Measurements from ENCODE around the gene NINL.
"Not testable (repeated sequence)": the region's sequence is repeated elsewhere in the genome, so short reads cannot be mapped to it uniquely, and the experiment has no call there.

The NINL gene

GRCh38 chr20:25508083-25508770, 77.1 kb downstream of the NINL start:
- Histone ChIP-seq H3K4me1 (ENCODE audit: control insufficient read depth, low read depth, low read length) (no peaks in the 10 kb centered on the region), H3K27ac (ENCODE audit: low read depth, low read length) (no peak overlapping the region), H3K9ac (ENCODE audit: low read length) (no peak overlapping the region), H3K4ac (ENCODE audit: low read depth, low read length) (no peak overlapping the region), H3K18ac (ENCODE audit: low read length) (no peak overlapping the region), H2BK120ac (ENCODE audit: low read depth, low read length) (no peak overlapping the region), H3K23ac (ENCODE audit: low read length) (no peak overlapping the region), H4K5ac (ENCODE audit: low read length) (no peak overlapping the region), H4K8ac (ENCODE audit: low read depth, low read length) (no peak overlapping the region), H3K36me3 (ENCODE audit: control insufficient read depth, insufficient read depth, low read length) (peaks cover 9% of the 10 kb centered on the region), H3K4me2 (ENCODE audit: low read length) (no peak overlapping the region), H3K4me3 (ENCODE audit: low read length) (no peak overlapping the region), H3K56ac (ENCODE audit: low read length) (no peak overlapping the region), H3K79me2 (ENCODE audit: control insufficient read depth, insufficient read depth, low read length) (no peaks in the 10 kb centered on the region), H3K79me1 (ENCODE audit: low read length) (no peaks in the 10 kb centered on the region), H3K27me3 (ENCODE audit: insufficient read depth, low read length, poor library complexity) (no peaks in the 10 kb centered on the region), H2AK5ac (ENCODE audit: low read length) (no peak overlapping the region), H2BK15ac (replicated peaks; ENCODE audit: low read depth) (no peak overlapping the region), H2BK5ac (ENCODE audit: low read length) (no peak overlapping the region)
- no peak for DNase-seq
- WGBS (ENCODE audit: extremely low coverage, insufficient coverage, low lambda C conversion rate), result no CpG with 5 or more reads among the region's 10 CpGs

- Histone ChIP-seq H3K4me2 (ENCODE audit: low read length) (no peak overlapping the region), H3K4ac (ENCODE audit: low read depth, low read length) (no peak overlapping the region), H3K27ac (ENCODE audit: low read depth, low read length) (no peak overlapping the region), H2BK5ac (ENCODE audit: low read length) (no peak overlapping the region), H3K27me3 (ENCODE audit: insufficient read depth, low read length, poor library complexity) (no peaks in the 10 kb centered on the region), H2BK120ac (ENCODE audit: low read depth, low read length) (no peak overlapping the region), H3K36me3 (ENCODE audit: control insufficient read depth, insufficient read depth, low read length) (peaks cover 7% of the 10 kb centered on the region), H4K8ac (ENCODE audit: low read depth, low read length) (no peak overlapping the region), H3K18ac (ENCODE audit: low read length) (no peak overlapping the region), H3K56ac (ENCODE audit: low read length) (no peak overlapping the region), H3K23ac (ENCODE audit: low read length) (no peak overlapping the region), H4K5ac (ENCODE audit: low read length) (no peak overlapping the region), H3K79me1 (ENCODE audit: low read length) (no peaks in the 10 kb centered on the region), H2AK5ac (ENCODE audit: low read length) (no peak overlapping the region), H3K4me3 (ENCODE audit: low read length) (no peak overlapping the region), H3K4me1 (ENCODE audit: control insufficient read depth, low read depth, low read length) (no peaks in the 10 kb centered on the region), H3K79me2 (ENCODE audit: control insufficient read depth, insufficient read depth, low read length) (no peaks in the 10 kb centered on the region), H2BK15ac (replicated peaks; ENCODE audit: low read depth) (no peak overlapping the region), H3K9ac (ENCODE audit: low read length) (no peak overlapping the region)
- no CpG with 5 or more reads among the region's 8 CpGs for whole genome bisulfite sequencing (ENCODE audit: extremely low coverage, insufficient coverage, low lambda C conversion rate)
- no peak for DNase-seq
These were observed 77.8 kb downstream of the NINL start for GRCh38 chr20:25507385-25508082.

- WGBS (ENCODE audit: extremely low coverage, insufficient coverage, low lambda C conversion rate), result no CpG with 5 or more reads among the region's 15 CpGs
- H3K18ac ChIP-seq (ENCODE audit: low read length), result no peak overlapping the region
- H2AK5ac ChIP-seq (ENCODE audit: low read length), result no peak overlapping the region
- H3K79me2 ChIP-seq (ENCODE audit: control insufficient read depth, insufficient read depth, low read length), result no peaks in the 10 kb centered on the region
- H3K36me3 ChIP-seq (ENCODE audit: control insufficient read depth, insufficient read depth, low read length), result peaks cover 6% of the 10 kb centered on the region
- H3K4me2 ChIP-seq (ENCODE audit: low read length), result no peak overlapping the region
- H2BK5ac ChIP-seq (ENCODE audit: low read length), result no peak overlapping the region
- no peak overlapping the region for H3K27ac ChIP-seq (ENCODE audit: low read depth, low read length)
- no peaks in the 10 kb centered on the region for H3K79me1 ChIP-seq (ENCODE audit: low read length)
- no peaks in the 10 kb centered on the region for H3K4me1 ChIP-seq (ENCODE audit: control insufficient read depth, low read depth, low read length)
- H3K4me3 ChIP-seq (ENCODE audit: low read length), result no peak overlapping the region
- no peak overlapping the region for H2BK15ac ChIP-seq (replicated peaks; ENCODE audit: low read depth)
- H3K23ac ChIP-seq (ENCODE audit: low read length), result no peak overlapping the region
- H3K9ac ChIP-seq (ENCODE audit: low read length), result no peak overlapping the region
- H3K56ac ChIP-seq (ENCODE audit: low read length), result no peak overlapping the region
- H4K5ac ChIP-seq (ENCODE audit: low read length), result no peak overlapping the region
- H3K27me3 ChIP-seq (ENCODE audit: insufficient read depth, low read length, poor library complexity), result no peaks in the 10 kb centered on the region
- H3K4ac ChIP-seq (ENCODE audit: low read depth, low read length), result no peak overlapping the region
- H2BK120ac ChIP-seq (ENCODE audit: low read depth, low read length), result no peak overlapping the region
- DNase-seq, result no peak
- no peak overlapping the region for H4K8ac ChIP-seq (ENCODE audit: low read depth, low read length)
These were observed 80.8 kb downstream of the NINL start for GRCh38 chr20:25504366-25505135.

- Histone ChIP-seq H3K4me3 (ENCODE audit: low read length) (no peak overlapping the region), H2BK15ac (replicated peaks; ENCODE audit: low read depth) (no peak overlapping the region), H3K79me2 (ENCODE audit: control insufficient read depth, insufficient read depth, low read length) (no peaks in the 10 kb centered on the region), H2AK5ac (ENCODE audit: low read length) (no peak overlapping the region), H2BK120ac (ENCODE audit: low read depth, low read length) (no peak overlapping the region), H4K5ac (ENCODE audit: low read length) (no peak overlapping the region), H3K4me1 (ENCODE audit: control insufficient read depth, low read depth, low read length) (no peaks in the 10 kb centered on the region), H3K4me2 (ENCODE audit: low read length) (no peak overlapping the region), H3K27me3 (ENCODE audit: insufficient read depth, low read length, poor library complexity) (no peaks in the 10 kb centered on the region), H3K4ac (ENCODE audit: low read depth, low read length) (no peak overlapping the region), H3K79me1 (ENCODE audit: low read length) (no peaks in the 10 kb centered on the region), H3K56ac (ENCODE audit: low read length) (no peak overlapping the region), H3K9ac (ENCODE audit: low read length) (no peak overlapping the region), H3K18ac (ENCODE audit: low read length) (no peak overlapping the region), H4K8ac (ENCODE audit: low read depth, low read length) (no peak overlapping the region), H3K27ac (ENCODE audit: low read depth, low read length) (no peak overlapping the region), H2BK5ac (ENCODE audit: low read length) (no peak overlapping the region), H3K36me3 (ENCODE audit: control insufficient read depth, insufficient read depth, low read length) (peaks cover 6% of the 10 kb centered on the region), H3K23ac (ENCODE audit: low read length) (no peak overlapping the region)
- DNase-seq, result no peak
- no CpG with 5 or more reads among the region's 12 CpGs for WGBS (ENCODE audit: extremely low coverage, insufficient coverage, low lambda C conversion rate)
These were observed 81.4 kb downstream of the NINL start for GRCh38 chr20:25503936-25504335.

GRCh38 chr20:25503051-25503639, 82.2 kb downstream of the NINL start:
- not testable (repeated sequence) for H4K5ac ChIP-seq (ENCODE audit: low read length); H3K27me3 ChIP-seq (ENCODE audit: insufficient read depth, low read length, poor library complexity); H3K79me1 ChIP-seq (ENCODE audit: low read length); H3K79me2 ChIP-seq (ENCODE audit: control insufficient read depth, insufficient read depth, low read length); H3K4ac ChIP-seq (ENCODE audit: low read depth, low read length); H3K56ac ChIP-seq (ENCODE audit: low read length); H3K9ac ChIP-seq (ENCODE audit: low read length); H3K4me2 ChIP-seq (ENCODE audit: low read length); H4K8ac ChIP-seq (ENCODE audit: low read depth, low read length); DNase-seq; H3K27ac ChIP-seq (ENCODE audit: low read depth, low read length); H3K23ac ChIP-seq (ENCODE audit: low read length); H3K4me3 ChIP-seq (ENCODE audit: low read length); H2BK120ac ChIP-seq (ENCODE audit: low read depth, low read length); H3K18ac ChIP-seq (ENCODE audit: low read length); H2AK5ac ChIP-seq (ENCODE audit: low read length); H2BK15ac ChIP-seq (replicated peaks; ENCODE audit: low read depth); H2BK5ac ChIP-seq (ENCODE audit: low read length); H3K4me1 ChIP-seq (ENCODE audit: control insufficient read depth, low read depth, low read length); H3K36me3 ChIP-seq (ENCODE audit: control insufficient read depth, insufficient read depth, low read length)
- WGBS (ENCODE audit: extremely low coverage, insufficient coverage, low lambda C conversion rate), result no CpG with 5 or more reads among the region's 6 CpGs

Measured in mesendoderm (in vitro differentiated cells).